Measurements from ENCODE around the gene DHX58.
A peak's percentile ranks its signal among the peaks of the same experiment; 100 is the strongest.

The DHX58 gene

GRCh38 chr17:42094375-42095069 is 18.0 kb downstream of the DHX58 start:
- CTCF ChIA-PET: interaction anchor here (0.7 to 12.3 kb wide), 4 partner anchors 16 to 119 kb away, joined by 3 to 132 read pairs (median 3); partner anchors contain the start of gene NKIRAS2
- Histone ChIP-seq H3K27ac (ENCODE audit: extremely low read depth, low read depth, low read length) (no peak overlapping the region), H3K4me3 (ENCODE audit: low read depth, low read length) (no peak overlapping the region), H3K36me3 (ENCODE audit: control insufficient read depth in 2 of 2, insufficient read depth in 1 of 2, low read length in 2 of 2) (no peaks in the 10 kb centered on the region), H3K9me3 (ENCODE audit: control insufficient read depth, insufficient read depth, low read depth, low read length) (no peaks in the 10 kb centered on the region), H3K4me1 (ENCODE audit: control insufficient read depth, insufficient read depth, low read length) (no peaks in the 10 kb centered on the region; the same call in 1 of the 2 replicates)
- POLR2A ChIA-PET: no interaction called here
- TF ChIP-seq GLI4 (tag by site-specific recombination; IDR thresholded peaks at IDR 0.05): no peak
- TF ChIP-seq GLIS2 (tag by site-specific recombination; IDR thresholded peaks at IDR 0.05): peak; percentile 23; the same call in 1 of the 2 replicates

- Histone ChIP-seq H3K4me1 (ENCODE audit: control insufficient read depth, insufficient read depth, low read length) (no peaks in the 10 kb centered on the region; the same call in 1 of the 2 replicates), H3K27ac (ENCODE audit: extremely low read depth, low read depth, low read length) (no peak overlapping the region), H3K9me3 (ENCODE audit: control insufficient read depth, insufficient read depth, low read depth, low read length) (no peaks in the 10 kb centered on the region), H3K36me3 (ENCODE audit: control insufficient read depth in 2 of 2, insufficient read depth in 1 of 2, low read length in 2 of 2) (no peaks in the 10 kb centered on the region), H3K4me3 (ENCODE audit: low read depth, low read length) (no peak overlapping the region)
- ChIA-PET CTCF (interaction anchor here (0.6 to 2.5 kb wide), 3 partner anchors 27 to 88 kb away, joined by 3 to 26 read pairs (median 6); partner anchors contain the start of genes KCNH4 and NKIRAS2), POLR2A (no interaction called here)
- TF ChIP-seq ZNF629 (tag by site-specific recombination; IDR thresholded peaks at IDR 0.05) (no peak), ZNF645 (tag by site-specific recombination; IDR thresholded peaks at IDR 0.05) (no peak), ZNF624 (tag by site-specific recombination; IDR thresholded peaks at IDR 0.05) (no peak), ZNF175 (tag by site-specific recombination; IDR thresholded peaks at IDR 0.05) (no peak), ZFHX2 (tag by site-specific recombination; conservative IDR thresholded peaks at IDR 0.05) (0 out of 2 replicates have a peak, but pooled peaks have one; percentile 18), ZNF626 (tag by site-specific recombination; IDR thresholded peaks at IDR 0.05) (no peak), ZNF184 (tag by site-specific recombination; IDR thresholded peaks at IDR 0.05) (no peak), HIC1 (tag by site-specific recombination; IDR thresholded peaks at IDR 0.05) (no peak), EGR2 (tag by site-specific recombination; IDR thresholded peaks at IDR 0.05; ENCODE audit: low read depth) (0 out of 2 replicates have a peak, but pooled peaks have one; percentile 11)
These were observed 19.6 kb downstream of the DHX58 start for GRCh38 chr17:42092939-42093338.

GRCh38 chr17:42090964-42091790 is 21.3 kb downstream of the DHX58 start:
- CTCF ChIA-PET: interaction anchor here (0.5 to 4.3 kb wide), 6 partner anchors 10 to 293 kb away, joined by 3 to 30 read pairs (median 6); no protein-coding TSS in a partner anchor

More at GRCh38 chr17:42090964-42091790, 21.3 kb downstream of the DHX58 start:
- H3K4me1 ChIP-seq (ENCODE audit: control insufficient read depth, insufficient read depth, low read length): peaks cover 5% of the 10 kb centered on the region
- no peak overlapping the region for H3K4me3 ChIP-seq (ENCODE audit: low read depth, low read length)
- TF ChIP-seq REST (tag by site-specific recombination; IDR thresholded peaks at IDR 0.05) (0 out of 2 replicates have a peak, but pooled peaks have one; percentile 32), KLF9 (tag by site-specific recombination; IDR thresholded peaks at IDR 0.05; ENCODE audit: low read depth) (peak; percentile 31; the same call in 1 of the 2 replicates), OSR2 (tag by site-specific recombination; IDR thresholded peaks at IDR 0.05) (no peak), ZNF223 (tag by site-specific recombination; IDR thresholded peaks at IDR 0.05) (no peak)
- no peaks in the 10 kb centered on the region for H3K9me3 ChIP-seq (ENCODE audit: control insufficient read depth, insufficient read depth, low read depth, low read length)
- no peaks in the 10 kb centered on the region for H3K36me3 ChIP-seq (ENCODE audit: control insufficient read depth in 2 of 2, insufficient read depth in 1 of 2, low read length in 2 of 2)
- POLR2A ChIA-PET: interaction anchor here (0.6 to 1.1 kb wide), 2 partner anchors 36 to 45 kb away, joined by 3 to 4 read pairs; no protein-coding TSS in a partner anchor
- no peak overlapping the region for H3K27ac ChIP-seq (ENCODE audit: extremely low read depth, low read depth, low read length)
